Measurements from ENCODE around the gene L2HGDH.

GRCh38 chr14:50319721-50320120 is 7.7 kb upstream of the L2HGDH start:
- TF ChIP-seq CTCF (conservative IDR thresholded peaks at IDR 0.05) (no peak), EZH2 (IDR thresholded peaks at IDR 0.05; ENCODE audit: low read depth) (no peak)

All from PC-9 (cell line).